Stimulated activated CD4-positive, alpha-beta T cell treated with anti-CD3 and anti-CD28 coated beads, Interleukin-2, amount 100 ng/mL, for 4 hours (primary cell): Measurements from ENCODE around the gene PXDC1.
A peak's percentile ranks its signal among the peaks of the same experiment; 100 is the strongest.
"Not testable (repeated sequence)": the region's sequence is repeated elsewhere in the genome, so short reads cannot be mapped to it uniquely, and the experiment has no call there.

ENCODE experiments used
- DNase-seq: peaks from one replicate; pipeline ENCODE4 v3.0.0-alpha.2; 2020; ENCODE audit warnings: low read depth

Gene PXDC1

GRCh38 chr6:3762359-3762758, 10.8 kb upstream of the PXDC1 start:
- DNase-seq = no peak

- DNase-seq = no peak
Observed at GRCh38 chr6:3761989-3762270, 10.4 kb upstream of the PXDC1 start.

- no peak for DNase-seq
Observed at GRCh38 chr6:3759646-3760232, 8.2 kb upstream of the PXDC1 start.

GRCh38 chr6:3758842-3759144, 7.3 kb upstream of the PXDC1 start:
- DNase-seq = no peak

GRCh38 chr6:3757998-3758841, 6.7 kb upstream of the PXDC1 start:
- not testable (repeated sequence) for DNase-seq

GRCh38 chr6:3757241-3757641, 5.7 kb upstream of the PXDC1 start:
- DNase-seq = no peak

GRCh38 chr6:3756546-3756945, 5.0 kb upstream of the PXDC1 start:
- no peak for DNase-seq

GRCh38 chr6:3755637-3756545, 4.4 kb upstream of the PXDC1 start:
- no peak for DNase-seq

GRCh38 chr6:3754776-3755175, 3.3 kb upstream of the PXDC1 start:
- no peak for DNase-seq

- not testable (repeated sequence) for DNase-seq
Observed at GRCh38 chr6:3754032-3754725, 2.7 kb upstream of the PXDC1 start.

- no peak for DNase-seq
Observed at GRCh38 chr6:3753228-3753835, 1.8 kb upstream of the PXDC1 start.

- DNase-seq = no peak
Observed at GRCh38 chr6:3752531-3753227, 1.2 kb upstream of the PXDC1 start.

- DNase-seq = peak; percentile 59
Observed at GRCh38 chr6:3751730-3752530, 417 bp upstream of the PXDC1 start.

- DNase-seq = no peak
Observed at GRCh38 chr6:3750317-3751076, 1.0 kb downstream of the PXDC1 start.

GRCh38 chr6:3749977-3750316, 1.6 kb downstream of the PXDC1 start:
- DNase-seq = no peak

- DNase-seq = no peak
Observed at GRCh38 chr6:3749067-3749841, 2.3 kb downstream of the PXDC1 start.

GRCh38 chr6:3748208-3749066, 3.1 kb downstream of the PXDC1 start:
- no peak for DNase-seq

GRCh38 chr6:3747100-3747737, 4.3 kb downstream of the PXDC1 start:
- DNase-seq = no peak
